HEK293T (cell line): ENCODE data around the gene CNOT1.

ENCODE experiments used
- BHLHE40 ChIP-seq: fragments of 450-650 bp; IDR thresholded peaks from 2 replicates; pipeline ENCODE4 v1.6.1; 2016; ENCODE audit warnings: mild to moderate bottlenecking, moderate library complexity, borderline replicate concordance
- HDGF ChIP-seq: fragments of 450-650 bp; IDR thresholded peaks from 2 replicates; pipeline ENCODE4 v1.6.1; 2017; ENCODE audit warnings: antibody characterized with exemption, borderline replicate concordance
- NFRKB ChIP-seq: fragments of 450-650 bp; IDR thresholded peaks from 2 replicates; pipeline ENCODE4 v1.6.1; 2016; ENCODE audit warnings: mild to moderate bottlenecking, moderate library complexity
- SP1 ChIP-seq: fragments of 450-650 bp; IDR thresholded peaks from 2 replicates; pipeline ENCODE4 v1.6.1; 2017
- SUZ12 ChIP-seq: fragments of 450-650 bp; IDR thresholded peaks from 2 replicates; pipeline ENCODE4 v1.6.1; 2016; ENCODE audit warnings: mild to moderate bottlenecking

GRCh38 chr16:58649707-58650106, 20.1 kb upstream of the CNOT1 start:
- TF ChIP-seq SP1 (no peak), SUZ12 (no peak), HDGF (no peak), NFRKB (no peak), BHLHE40 (no peak)
